Neural cell (in vitro differentiated cells): Measurements from ENCODE around the gene PRRG2. TPM values are rescaled to one million over a fixed set of nuclear protein-coding genes. Genes with fewer than 3 reads are reported as not detected.

Experiments used
- H2AFZ ChIP-seq: fragments of 200-600, 300-800 bp; sonication (generic), shearing (Covaris generic); 2 replicates; pipeline ENCODE4 v1.6.0; 2014; ENCODE audit warnings: low read depth, mild to moderate bottlenecking, antibody characterized with exemption, low read length, moderate library complexity
- H3F3A ChIP-seq: fragments of 200-600 bp; shearing (Covaris generic); 2 replicates; pipeline ENCODE4 v1.6.1; 2016; ENCODE audit warnings: mild to moderate bottlenecking, moderate library complexity, mixed read lengths, antibody characterized with exemption, low read length; ENCODE audit not compliant: insufficient read depth, poor library complexity, severe bottlenecking
- H3K27ac ChIP-seq: fragments of 200-600, 300-800 bp; sonication (generic), shearing (Covaris generic); 2 replicates; pipeline ENCODE4 v1.5.1; 2014; ENCODE audit warnings: mild to moderate bottlenecking, low read length, moderate library complexity
- H3K27me3 ChIP-seq: fragments of 300-800, 200-600 bp; sonication (generic), shearing (Covaris generic); 2 replicates; pipeline ENCODE4 v1.6.0; 2014; ENCODE audit warnings: mild to moderate bottlenecking, low read depth, low read length, moderate library complexity; ENCODE audit not compliant: insufficient read depth
- H3K36me3 ChIP-seq: fragments of 300-800, 200-600 bp; sonication (generic), shearing (Covaris generic); 2 replicates; pipeline ENCODE4 v1.5.1; 2014; ENCODE audit warnings: mild to moderate bottlenecking, antibody characterized with exemption, low read length, moderate library complexity; ENCODE audit not compliant: insufficient read depth
- H3K4me2 ChIP-seq: fragments of 300-800, 200-600 bp; sonication (generic), shearing (Covaris generic); 2 replicates; pipeline ENCODE4 v1.6.0; 2014; ENCODE audit warnings: mild to moderate bottlenecking, low read length
- H3K4me3 ChIP-seq: fragments of 300-800, 200-600 bp; sonication (generic), shearing (Covaris generic); 2 replicates; pipeline ENCODE4 v1.5.1; 2014; ENCODE audit warnings: mild to moderate bottlenecking, low read length, moderate library complexity
- H3K79me2 ChIP-seq: fragments of 200-600 bp; shearing (Covaris generic); replicated peaks from 2 replicates; pipeline ENCODE4 v1.6.0; 2014; ENCODE audit warnings: mild to moderate bottlenecking, low read length, moderate library complexity; ENCODE audit not compliant: insufficient read depth
- H3K9ac ChIP-seq: fragments of 300-800, 200-600 bp; sonication (generic), shearing (Covaris generic); 2 replicates; pipeline ENCODE4 v1.6.1; 2016; ENCODE audit warnings: mild to moderate bottlenecking, low read length, mixed read lengths
- H3K9me2 ChIP-seq: fragments of 200-600 bp; shearing (Covaris generic); 2 replicates; pipeline ENCODE4 v1.6.1; 2016; ENCODE audit warnings: mild to moderate bottlenecking, low read length, mixed read lengths; ENCODE audit not compliant: insufficient read depth
- H3K9me3 ChIP-seq: fragments of 200-600, 300-800 bp; sonication (generic), shearing (Covaris generic); 2 replicates; pipeline ENCODE4 v1.6.1; 2016; ENCODE audit warnings: mild to moderate bottlenecking, mixed run types, low read length, moderate library complexity, mixed read lengths
- H4K20me1 ChIP-seq: fragments of 200-600 bp; shearing (Covaris generic); 2 replicates; pipeline ENCODE4 v1.6.1; 2016; ENCODE audit warnings: mild to moderate bottlenecking, mixed run types; ENCODE audit not compliant: insufficient read depth
- EP300 ChIP-seq: fragments of 450-650 bp; conservative IDR thresholded peaks from 2 replicates; pipeline ENCODE4 v1.6.1; 2014; ENCODE audit warnings: antibody characterized with exemption, mild to moderate bottlenecking, moderate library complexity; ENCODE audit not compliant: poor library complexity, severe bottlenecking
- EZH2 ChIP-seq: fragments of 200-600, 300-800 bp; shearing (Covaris generic), sonication (generic); IDR thresholded peaks from 2 replicates; pipeline ENCODE4 v1.6.1; 2014; ENCODE audit warnings: antibody characterized with exemption, low read length, borderline replicate concordance, mild to moderate bottlenecking; ENCODE audit not compliant: insufficient read depth, poor library complexity, severe bottlenecking
- MXI1 ChIP-seq: fragments of 450-650 bp; conservative IDR thresholded peaks from 2 replicates; pipeline ENCODE4 v1.6.1; 2014; ENCODE audit warnings: antibody characterized with exemption, mild to moderate bottlenecking; ENCODE audit not compliant: poor library complexity, severe bottlenecking
- POLR2AphosphoS5 ChIP-seq: IDR thresholded peaks from 2 replicates; pipeline ENCODE4 v1.6.1; 2012
- RAD21 ChIP-seq: fragments of 450-650 bp; conservative IDR thresholded peaks from 2 replicates; pipeline ENCODE4 v1.6.1; 2014; ENCODE audit warnings: antibody characterized with exemption, mild to moderate bottlenecking, moderate library complexity
- REST ChIP-seq: IDR thresholded peaks from 2 replicates; pipeline ENCODE4 v1.6.1; 2012; ENCODE audit warnings: borderline replicate concordance
- SMC3 ChIP-seq: fragments of 450-650 bp; conservative IDR thresholded peaks from 2 replicates; pipeline ENCODE4 v1.6.1; 2014; ENCODE audit warnings: antibody characterized with exemption, mild to moderate bottlenecking, moderate library complexity; ENCODE audit not compliant: poor library complexity
- TAF1 ChIP-seq: IDR thresholded peaks from 2 replicates; pipeline ENCODE4 v1.6.1; 2012; ENCODE audit warnings: low read depth
- polyA plus RNA-seq: library from polyadenylated mRNA; depleted of rRNA; stranded (reverse); fragments of >200 nt; gene quantifications from 2 replicates; pipeline ENCODE4 v1.2.3, GENCODE V29; 2014
- TF ChIP-seq, protein P1 (sequence below): fragments of 450-650 bp; IDR thresholded peaks from 2 replicates; pipeline ENCODE4 v1.5.1; 2014; ENCODE audit warnings: antibody characterized with exemption, mild to moderate bottlenecking, moderate library complexity; ENCODE audit not compliant: poor library complexity, severe bottlenecking

Gene PRRG2
- polyA plus RNA-seq, 1 donor from 2014 or later = not detected

DNA sequence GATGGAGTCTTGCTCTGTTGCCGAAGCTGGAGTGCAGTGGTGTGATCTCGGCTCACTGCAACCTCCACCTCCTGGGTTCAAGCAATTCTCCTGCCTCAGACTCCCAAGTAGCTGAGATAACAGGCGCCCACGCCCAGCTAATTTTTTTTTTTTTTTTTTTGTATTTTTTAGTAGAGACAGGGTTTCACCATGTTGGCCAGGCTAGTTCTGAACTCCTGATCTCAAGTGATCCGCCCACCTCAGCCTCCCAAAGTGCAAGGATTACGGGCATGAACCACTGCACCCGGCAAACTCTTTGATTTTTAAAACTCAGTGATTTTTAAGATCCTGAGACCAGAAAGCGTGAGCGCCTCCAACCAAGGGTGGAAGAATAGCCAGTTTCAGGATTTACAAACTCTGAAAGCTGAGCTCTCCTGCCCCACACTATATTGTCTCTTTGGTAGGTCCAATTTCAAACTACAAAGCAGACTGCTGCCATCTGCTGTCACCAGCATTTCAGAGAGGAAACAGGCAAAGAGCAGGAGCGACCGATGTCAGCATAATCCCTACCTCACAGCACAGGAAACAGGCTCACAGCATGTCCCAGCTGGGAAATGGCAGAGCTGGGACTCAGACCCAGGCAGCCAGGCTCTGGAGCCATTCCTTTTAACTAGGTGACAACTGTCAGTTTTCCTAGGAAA is 10.0 kb upstream of the PRRG2 start:
- Histone ChIP-seq H3K36me3 (no peaks in the 10 kb centered on the region), H3K27ac (no peak overlapping the region), H3F3A (no peaks in the 10 kb centered on the region), H3K79me2 (peaks cover 4% of the 10 kb centered on the region), H3K4me2 (no peak overlapping the region), H2AFZ (no peak overlapping the region), H3K9me3 (no peaks in the 10 kb centered on the region), H4K20me1 (no peaks in the 10 kb centered on the region), H3K9me2 (no peaks in the 10 kb centered on the region), H3K9ac (no peak overlapping the region), H3K4me3 (no peak overlapping the region), H3K27me3 (no peaks in the 10 kb centered on the region)
- TF ChIP-seq MXI1 = no peak
- TF ChIP-seq, protein P1, sequence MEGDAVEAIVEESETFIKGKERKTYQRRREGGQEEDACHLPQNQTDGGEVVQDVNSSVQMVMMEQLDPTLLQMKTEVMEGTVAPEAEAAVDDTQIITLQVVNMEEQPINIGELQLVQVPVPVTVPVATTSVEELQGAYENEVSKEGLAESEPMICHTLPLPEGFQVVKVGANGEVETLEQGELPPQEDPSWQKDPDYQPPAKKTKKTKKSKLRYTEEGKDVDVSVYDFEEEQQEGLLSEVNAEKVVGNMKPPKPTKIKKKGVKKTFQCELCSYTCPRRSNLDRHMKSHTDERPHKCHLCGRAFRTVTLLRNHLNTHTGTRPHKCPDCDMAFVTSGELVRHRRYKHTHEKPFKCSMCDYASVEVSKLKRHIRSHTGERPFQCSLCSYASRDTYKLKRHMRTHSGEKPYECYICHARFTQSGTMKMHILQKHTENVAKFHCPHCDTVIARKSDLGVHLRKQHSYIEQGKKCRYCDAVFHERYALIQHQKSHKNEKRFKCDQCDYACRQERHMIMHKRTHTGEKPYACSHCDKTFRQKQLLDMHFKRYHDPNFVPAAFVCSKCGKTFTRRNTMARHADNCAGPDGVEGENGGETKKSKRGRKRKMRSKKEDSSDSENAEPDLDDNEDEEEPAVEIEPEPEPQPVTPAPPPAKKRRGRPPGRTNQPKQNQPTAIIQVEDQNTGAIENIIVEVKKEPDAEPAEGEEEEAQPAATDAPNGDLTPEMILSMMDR = no peak
- peak; percentile 13 for TF ChIP-seq SMC3

- Histone ChIP-seq H4K20me1 (no peaks in the 10 kb centered on the region), H3K27me3 (no peaks in the 10 kb centered on the region), H3K4me3 (no peak overlapping the region), H3K9me2 (no peaks in the 10 kb centered on the region), H3F3A (no peaks in the 10 kb centered on the region), H3K36me3 (no peaks in the 10 kb centered on the region), H3K79me2 (peaks cover 15% of the 10 kb centered on the region), H3K9me3 (no peaks in the 10 kb centered on the region), H3K9ac (no peak overlapping the region), H3K27ac (no peak overlapping the region), H3K4me2 (no peak overlapping the region), H2AFZ (no peak overlapping the region)
- TF ChIP-seq, protein P1 = no peak
- TF ChIP-seq RAD21 = no peak
- TF ChIP-seq SMC3 = no peak
- TF ChIP-seq EZH2 = no peak
- no peak for TF ChIP-seq EP300
- no peak for TF ChIP-seq POLR2AphosphoS5
- no peak for TF ChIP-seq TAF1
- no peak for TF ChIP-seq MXI1
- TF ChIP-seq REST = no peak
Measured at GRCh38 chr19:49573009-49573408, 8.1 kb upstream of the PRRG2 start.
